ENCODE data around the gene SLC17A7. TPM values are rescaled to one million over a fixed set of nuclear protein-coding genes. Genes with fewer than 3 reads are reported as not detected.
"Not testable (repeated sequence)": the region's sequence is repeated elsewhere in the genome, so short reads cannot be mapped to it uniquely, and the experiment has no call there.

Gene SLC17A7
- total RNA-seq, 2 experiments from 2014 or later: 0.07 to 0.14 TPM

- ChIA-PET CTCF (interaction anchor here (0.5 kb wide), 1 partner anchor 26 kb away, joined by 3 read pairs; no protein-coding TSS in a partner anchor), POLR2A (no interaction called here)
- ATAC-seq (no peak), DNase-seq (no peak)
- Mint-ChIP-seq H3K4me3 (no peak overlapping the region), H3K27ac (peak overlapping the region; percentile 51), H3K4me1 (peaks cover 14% of the 10 kb centered on the region), H3K36me3 (ENCODE audit: low read depth) (peaks cover 30% of the 10 kb centered on the region), H3K27me3 (no peaks in the 10 kb centered on the region), H3K9me3 (ENCODE audit: low read depth) (no peaks in the 10 kb centered on the region)
- intact Hi-C loops (cut with DNase I, micrococcal nuclease): no loop called here
Measured at GRCh38 chr19:49481020-49481683, 39.8 kb upstream of the SLC17A7 start.

- no peaks in the 10 kb centered on the region for H3K27me3 Mint-ChIP-seq
- H3K36me3 Mint-ChIP-seq (ENCODE audit: low read depth): peaks cover 25% of the 10 kb centered on the region
- CTCF ChIA-PET: no interaction called here
- ATAC-seq (no peak), DNase-seq (no peak)
- H3K4me1 Mint-ChIP-seq: peaks cover 18% of the 10 kb centered on the region
- intact Hi-C loops (cut with DNase I, micrococcal nuclease): no loop called here
- no peak overlapping the region for H3K27ac Mint-ChIP-seq
- H3K9me3 Mint-ChIP-seq (ENCODE audit: low read depth): no peaks in the 10 kb centered on the region
- POLR2A ChIA-PET: no interaction called here
- no peak overlapping the region for H3K4me3 Mint-ChIP-seq
Measured at GRCh38 chr19:49479975-49480628, 38.8 kb upstream of the SLC17A7 start.

GRCh38 chr19:49475995-49476880 lies 34.9 kb upstream of the SLC17A7 start:
- Mint-ChIP-seq H3K36me3 (ENCODE audit: low read depth) (peaks cover 16% of the 10 kb centered on the region), H3K4me1 (peaks cover 37% of the 10 kb centered on the region), H3K27ac (peak overlapping the region; percentile 84), H3K4me3 (peak overlapping the region; percentile 73), H3K27me3 (no peaks in the 10 kb centered on the region), H3K9me3 (ENCODE audit: low read depth) (no peaks in the 10 kb centered on the region)
- intact Hi-C loops (cut with DNase I, micrococcal nuclease): loop anchor here in 1 of 2 experiments (1.0 to 2.0 kb wide), 2 partner anchors 84 to 209 kb away; no protein-coding TSS in a partner anchor
- ATAC-seq: peak; percentile 80
- DNase-seq: peak; percentile 91
- CTCF ChIA-PET: interaction anchor here (0.6 to 2.8 kb wide), 17 partner anchors 9 to 250 kb away, joined by 3 to 15 read pairs (median 4); partner anchors contain the start of gene RPL13A
- POLR2A ChIA-PET: interaction anchor here (1.2 to 2.1 kb wide), 3 partner anchors 15 to 20 kb away, joined by 3 to 6 read pairs (median 6); partner anchors contain the start of gene RPS11

- Mint-ChIP-seq H3K27me3 (no peaks in the 10 kb centered on the region), H3K4me1 (peaks cover 46% of the 10 kb centered on the region), H3K9me3 (ENCODE audit: low read depth) (no peaks in the 10 kb centered on the region), H3K27ac (peak overlapping the region; percentile 84), H3K36me3 (ENCODE audit: low read depth) (peaks cover 12% of the 10 kb centered on the region), H3K4me3 (peak overlapping the region; percentile 73)
- DNase-seq: peak; percentile 49
- ATAC-seq: no peak
- intact Hi-C loops (cut with DNase I, micrococcal nuclease): loop anchor here in 1 of 2 experiments (2.0 kb wide), 1 partner anchor 209 kb away; no protein-coding TSS in a partner anchor
- CTCF ChIA-PET: interaction anchor here (0.6 to 2.8 kb wide), 14 partner anchors 10 to 249 kb away, joined by 3 to 15 read pairs (median 4); partner anchors contain the start of genes PIH1D1 and RPL13A
- POLR2A ChIA-PET: interaction anchor here (1.2 to 1.6 kb wide), 2 partner anchors 16 to 20 kb away, joined by 3 to 6 read pairs; partner anchors contain the start of gene RPS11
Measured at GRCh38 chr19:49475191-49475917, 34.0 kb upstream of the SLC17A7 start.

GRCh38 chr19:49474542-49474924 lies 33.2 kb upstream of the SLC17A7 start:
- DNase-seq (no peak), ATAC-seq (no peak)
- H3K27ac Mint-ChIP-seq: peak overlapping the region; percentile 84
- H3K27me3 Mint-ChIP-seq: no peaks in the 10 kb centered on the region
- CTCF ChIA-PET: interaction anchor here (0.9 to 2.3 kb wide), 3 partner anchors 36 to 85 kb away, joined by 3 to 12 read pairs (median 3); no protein-coding TSS in a partner anchor
- peaks cover 54% of the 10 kb centered on the region for H3K4me1 Mint-ChIP-seq
- intact Hi-C loops (cut with DNase I, micrococcal nuclease): loop anchor here (1.0 to 2.0 kb wide), 10 partner anchors 13 to 389 kb away; partner anchors contain the start of genes RPL13A (in 2 of the 2), ALDH16A1 (in 1 of the 2), DKKL1 (in 1 of the 2) and RPS11 (in 1 of the 2)
- no peaks in the 10 kb centered on the region for H3K9me3 Mint-ChIP-seq (ENCODE audit: low read depth)
- POLR2A ChIA-PET: no interaction called here
- peak overlapping the region; percentile 73 for H3K4me3 Mint-ChIP-seq
- H3K36me3 Mint-ChIP-seq (ENCODE audit: low read depth): peaks cover 7% of the 10 kb centered on the region

GRCh38 chr19:49473868-49474541 lies 32.7 kb upstream of the SLC17A7 start, which contains the start of gene FLT3LG:
Gene FLT3LG (plus strand): TSS chr19:49474215. CDS start chr19:49474640, 425 bp downstream.
- DNase-seq: peak; percentile 94
- POLR2A ChIA-PET: interaction anchor here (0.5 to 1.4 kb wide), 5 partner anchors 17 to 431 kb away, joined by 3 to 4 read pairs (median 3); no protein-coding TSS in a partner anchor
- intact Hi-C loops (cut with DNase I, micrococcal nuclease): loop anchor here (1.0 to 2.0 kb wide), 10 partner anchors 13 to 389 kb away; partner anchors contain the start of genes RPL13A (in 2 of the 2), ALDH16A1 (in 1 of the 2), DKKL1 (in 1 of the 2) and RPS11 (in 1 of the 2)
- CTCF ChIA-PET: interaction anchor here (0.8 to 2.2 kb wide), 8 partner anchors 14 to 91 kb away, joined by 3 to 7 read pairs (median 4); no protein-coding TSS in a partner anchor
- Mint-ChIP-seq H3K4me3 (peak within 1 kb of the TSS; percentile 73), H3K36me3 (ENCODE audit: low read depth) (peaks cover 9% of the 10 kb centered on the region), H3K27me3 (no peaks in the 10 kb centered on the region), H3K4me1 (peaks cover 58% of the 10 kb centered on the region), H3K27ac (peak within 1 kb of the TSS; percentile 84), H3K9me3 (ENCODE audit: low read depth) (no peaks in the 10 kb centered on the region)
- peak; percentile 47 for ATAC-seq

GRCh38 chr19:49473501-49473867 lies 32.2 kb upstream of the SLC17A7 start:
- H3K27me3 Mint-ChIP-seq; ATAC-seq; intact Hi-C loops (cut with DNase I, micrococcal nuclease); DNase-seq; H3K9me3 Mint-ChIP-seq (ENCODE audit: low read depth); H3K36me3 Mint-ChIP-seq (ENCODE audit: low read depth): not testable (repeated sequence)
- ChIA-PET POLR2A (interaction anchor here (0.5 to 1.4 kb wide), 5 partner anchors 17 to 432 kb away, joined by 3 to 4 read pairs (median 3); no protein-coding TSS in a partner anchor), CTCF (interaction anchor here (0.8 to 2.2 kb wide), 8 partner anchors 14 to 91 kb away, joined by 3 to 7 read pairs (median 4); no protein-coding TSS in a partner anchor)
- Mint-ChIP-seq H3K4me3 (peak overlapping the region; percentile 73), H3K4me1 (peaks cover 60% of the 10 kb centered on the region), H3K27ac (peak overlapping the region; percentile 84)

- no peak for ATAC-seq
- Mint-ChIP-seq H3K4me1 (peaks cover 62% of the 10 kb centered on the region), H3K27ac (peak overlapping the region; percentile 84), H3K27me3 (no peaks in the 10 kb centered on the region), H3K36me3 (ENCODE audit: low read depth) (peaks cover 10% of the 10 kb centered on the region), H3K4me3 (peak overlapping the region; percentile 73), H3K9me3 (ENCODE audit: low read depth) (no peaks in the 10 kb centered on the region)
- DNase-seq: peak; percentile 45
- intact Hi-C loops (cut with DNase I, micrococcal nuclease): no loop called here
- POLR2A ChIA-PET: interaction anchor here (1.3 to 1.4 kb wide), 2 partner anchors 16 to 205 kb away, joined by 3 read pairs; no protein-coding TSS in a partner anchor
- CTCF ChIA-PET: interaction anchor here (0.7 to 2.2 kb wide), 9 partner anchors 13 to 206 kb away, joined by 3 to 7 read pairs (median 4); no protein-coding TSS in a partner anchor
Measured at GRCh38 chr19:49472936-49473335, 31.6 kb upstream of the SLC17A7 start.

GRCh38 chr19:49470615-49470978 lies 29.3 kb upstream of the SLC17A7 start:
- Mint-ChIP-seq H3K4me3 (no peak overlapping the region), H3K4me1 (peaks cover 53% of the 10 kb centered on the region), H3K27me3 (no peaks in the 10 kb centered on the region), H3K36me3 (ENCODE audit: low read depth) (peaks cover 5% of the 10 kb centered on the region), H3K9me3 (ENCODE audit: low read depth) (no peaks in the 10 kb centered on the region), H3K27ac (peak overlapping the region; percentile 80)
- POLR2A ChIA-PET: interaction anchor here (0.5 to 1.9 kb wide), 3 partner anchors 18 to 566 kb away, joined by 3 to 18 read pairs (median 4); partner anchors contain the start of genes ALDH16A1 and PIH1D1
- no peak for DNase-seq
- peak; percentile 0 for ATAC-seq
- intact Hi-C loops (cut with DNase I, micrococcal nuclease): loop anchor here (1.0 kb wide), 3 partner anchors 17 to 244 kb away; partner anchors contain the start of gene ALDH16A1 (in 1 of the 2)
- CTCF ChIA-PET: interaction anchor here (0.6 to 3.5 kb wide), 15 partner anchors 12 to 245 kb away, joined by 3 to 23 read pairs (median 4); partner anchors contain the start of genes ALDH16A1 and PIH1D1

Measured in activated CD4-positive, alpha-beta T cell treated with anti-CD3 and anti-CD28 coated beads for 36 hours (primary cell).